ENCODE data around the gene SUN5.

Gene SUN5

DNA sequence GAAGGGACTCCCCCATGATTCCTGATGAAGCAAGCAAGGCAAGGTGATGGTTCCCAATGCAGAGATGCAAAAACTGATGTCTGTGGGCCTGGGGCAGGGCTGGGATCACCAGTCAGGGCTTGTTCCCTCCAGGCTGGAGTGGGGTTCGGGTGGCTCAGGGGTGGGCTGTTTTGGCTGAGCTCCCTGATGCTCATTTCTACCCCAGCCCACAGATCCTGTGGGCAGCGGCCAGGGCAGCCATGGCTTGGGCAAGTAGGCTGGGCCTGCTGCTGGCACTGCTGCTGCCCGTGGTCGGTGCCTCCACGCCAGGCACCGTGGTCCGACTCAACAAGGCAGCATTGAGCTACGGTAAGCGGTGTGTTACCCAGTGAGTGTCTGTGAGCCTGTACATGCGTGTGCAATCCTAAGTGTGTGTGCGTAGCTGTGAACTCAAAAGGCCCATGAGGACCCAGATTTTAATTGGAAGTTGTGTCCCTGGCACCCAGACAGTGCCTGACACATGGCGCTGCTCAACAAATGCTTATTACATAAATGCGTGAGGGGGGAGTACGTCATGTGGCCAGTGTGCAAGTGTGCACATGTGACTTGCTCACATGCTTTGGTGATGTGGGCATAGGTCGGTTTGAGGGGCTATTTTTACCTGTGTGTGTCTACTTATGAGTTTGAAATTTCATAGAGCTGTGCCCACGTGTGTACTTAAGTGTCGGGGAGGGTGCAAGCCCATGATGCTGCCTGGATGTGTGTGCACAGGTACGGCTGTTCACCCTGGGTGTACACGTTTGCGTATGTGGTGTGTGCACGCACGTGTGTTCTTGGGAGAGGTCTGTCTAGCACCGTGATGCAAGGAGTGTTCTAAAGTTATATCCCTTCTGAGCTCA, 4.3 kb upstream of the SUN5 start:
- Histone ChIP-seq H3K27me3 (no peaks in the 10 kb centered on the region), H3K4me1 (ENCODE audit: control insufficient read depth in 1 of 2, insufficient read depth in 1 of 2, low read depth in 1 of 2, low read length in 1 of 2) (no peaks in the 10 kb centered on the region), H3K4me3 (ENCODE audit: low read depth in 1 of 2, low read length in 1 of 2) (no peak overlapping the region), H3K9me3 (no peaks in the 10 kb centered on the region), H3K36me3 (no peaks in the 10 kb centered on the region), H3K27ac (no peak overlapping the region)
- TF ChIP-seq, protein P1, sequence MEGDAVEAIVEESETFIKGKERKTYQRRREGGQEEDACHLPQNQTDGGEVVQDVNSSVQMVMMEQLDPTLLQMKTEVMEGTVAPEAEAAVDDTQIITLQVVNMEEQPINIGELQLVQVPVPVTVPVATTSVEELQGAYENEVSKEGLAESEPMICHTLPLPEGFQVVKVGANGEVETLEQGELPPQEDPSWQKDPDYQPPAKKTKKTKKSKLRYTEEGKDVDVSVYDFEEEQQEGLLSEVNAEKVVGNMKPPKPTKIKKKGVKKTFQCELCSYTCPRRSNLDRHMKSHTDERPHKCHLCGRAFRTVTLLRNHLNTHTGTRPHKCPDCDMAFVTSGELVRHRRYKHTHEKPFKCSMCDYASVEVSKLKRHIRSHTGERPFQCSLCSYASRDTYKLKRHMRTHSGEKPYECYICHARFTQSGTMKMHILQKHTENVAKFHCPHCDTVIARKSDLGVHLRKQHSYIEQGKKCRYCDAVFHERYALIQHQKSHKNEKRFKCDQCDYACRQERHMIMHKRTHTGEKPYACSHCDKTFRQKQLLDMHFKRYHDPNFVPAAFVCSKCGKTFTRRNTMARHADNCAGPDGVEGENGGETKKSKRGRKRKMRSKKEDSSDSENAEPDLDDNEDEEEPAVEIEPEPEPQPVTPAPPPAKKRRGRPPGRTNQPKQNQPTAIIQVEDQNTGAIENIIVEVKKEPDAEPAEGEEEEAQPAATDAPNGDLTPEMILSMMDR (IDR thresholded peaks at IDR 0.05): no peak

DNA sequence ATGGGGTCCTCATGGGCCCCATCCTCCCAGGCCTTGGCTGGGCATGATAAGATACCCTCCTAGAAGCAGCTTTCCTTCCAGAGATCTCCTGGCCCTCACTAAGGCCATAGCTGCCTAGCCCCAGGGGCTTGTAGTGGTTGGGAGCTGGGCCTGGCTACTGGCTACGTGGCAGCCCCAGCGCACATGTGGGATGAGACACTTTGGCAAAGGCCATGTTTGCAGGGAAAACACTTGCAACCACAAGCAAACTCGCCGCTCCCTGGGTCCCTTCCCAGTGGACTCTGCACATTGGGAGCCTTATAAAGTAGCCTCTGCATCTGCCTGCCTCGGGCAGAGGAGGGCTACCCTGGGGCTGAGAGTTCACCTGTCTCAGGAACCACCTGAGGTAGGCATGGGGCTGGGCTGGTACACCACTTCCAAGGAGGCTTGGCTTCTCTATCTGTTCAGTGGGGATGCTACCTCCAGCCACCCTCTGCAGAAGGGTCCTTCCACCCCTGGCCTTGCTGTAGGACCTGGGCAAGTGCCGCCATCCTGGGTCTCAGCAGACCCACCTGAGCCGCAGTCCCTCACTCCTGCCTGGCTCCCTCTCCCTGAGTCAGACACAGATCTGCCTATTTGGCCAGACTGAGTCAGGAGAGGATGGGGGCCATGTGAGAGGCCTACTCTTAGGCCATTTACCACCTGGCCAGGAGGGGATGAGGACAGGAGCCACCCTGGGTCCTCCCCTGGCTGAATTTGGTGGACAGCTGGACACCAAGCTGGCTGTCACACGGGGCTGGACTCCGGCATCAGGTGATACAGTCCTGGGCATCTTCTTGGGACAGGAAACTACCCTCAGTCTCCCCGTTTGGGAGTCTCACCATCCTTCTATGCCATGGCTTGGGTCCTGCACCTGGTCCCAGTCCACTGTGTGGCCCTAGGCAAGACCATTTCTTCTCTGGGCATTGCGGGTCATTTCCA, 3.4 kb upstream of the SUN5 start, which contains the start of gene BPIFB2:
TSS of gene BPIFB2 (plus strand) at position 329 of the 960 bp plus-strand sequence. CDS start 871 bp downstream, outside the sequence.
- H3K36me3 ChIP-seq: no peaks in the 10 kb centered on the region
- no peaks in the 10 kb centered on the region for H3K27me3 ChIP-seq
- no peak within 1 kb of the TSS for H3K4me3 ChIP-seq (ENCODE audit: low read depth in 1 of 2, low read length in 1 of 2)
- H3K4me1 ChIP-seq (ENCODE audit: control insufficient read depth in 1 of 2, insufficient read depth in 1 of 2, low read depth in 1 of 2, low read length in 1 of 2): no peaks in the 10 kb centered on the region
- H3K9me3 ChIP-seq: no peaks in the 10 kb centered on the region
- TF ChIP-seq, protein P1 (IDR thresholded peaks at IDR 0.05): no peak
- H3K27ac ChIP-seq: no peak within 1 kb of the TSS

DNA sequence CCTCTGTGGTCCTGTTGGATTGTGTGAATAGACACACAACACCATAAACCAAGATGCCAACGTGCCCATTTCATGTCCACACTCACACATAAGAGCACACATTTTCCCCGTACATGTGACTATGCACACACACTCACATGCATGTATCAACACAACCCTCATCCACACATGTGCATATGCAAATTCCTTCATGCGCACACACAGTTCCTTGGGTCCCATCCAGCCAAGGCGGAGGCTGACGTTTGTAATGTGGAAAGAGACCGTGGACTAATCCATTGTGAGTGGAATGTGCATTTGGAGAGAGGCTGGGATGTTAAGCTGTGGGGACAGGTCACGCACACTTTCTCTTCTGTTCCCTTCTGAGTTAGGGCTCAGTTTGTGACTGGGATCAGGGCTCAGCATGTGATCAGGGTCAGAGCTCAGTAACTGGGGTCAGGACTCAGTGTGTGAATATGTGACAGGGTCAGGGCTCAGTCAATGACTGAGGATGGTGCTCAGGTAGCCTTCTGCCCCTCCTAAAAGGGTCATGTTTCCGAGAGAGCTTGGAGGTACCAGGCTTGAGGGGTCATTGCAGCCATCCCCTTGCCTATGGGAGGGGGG, 2.6 kb upstream of the SUN5 start:
- Histone ChIP-seq H3K27me3 (no peaks in the 10 kb centered on the region), H3K4me3 (ENCODE audit: low read depth in 1 of 2, low read length in 1 of 2) (no peak overlapping the region), H3K36me3 (no peaks in the 10 kb centered on the region), H3K27ac (no peak overlapping the region), H3K9me3 (no peaks in the 10 kb centered on the region), H3K4me1 (ENCODE audit: control insufficient read depth in 1 of 2, insufficient read depth in 1 of 2, low read depth in 1 of 2, low read length in 1 of 2) (no peaks in the 10 kb centered on the region)
- TF ChIP-seq, protein P1 (IDR thresholded peaks at IDR 0.05): no peak

DNA sequence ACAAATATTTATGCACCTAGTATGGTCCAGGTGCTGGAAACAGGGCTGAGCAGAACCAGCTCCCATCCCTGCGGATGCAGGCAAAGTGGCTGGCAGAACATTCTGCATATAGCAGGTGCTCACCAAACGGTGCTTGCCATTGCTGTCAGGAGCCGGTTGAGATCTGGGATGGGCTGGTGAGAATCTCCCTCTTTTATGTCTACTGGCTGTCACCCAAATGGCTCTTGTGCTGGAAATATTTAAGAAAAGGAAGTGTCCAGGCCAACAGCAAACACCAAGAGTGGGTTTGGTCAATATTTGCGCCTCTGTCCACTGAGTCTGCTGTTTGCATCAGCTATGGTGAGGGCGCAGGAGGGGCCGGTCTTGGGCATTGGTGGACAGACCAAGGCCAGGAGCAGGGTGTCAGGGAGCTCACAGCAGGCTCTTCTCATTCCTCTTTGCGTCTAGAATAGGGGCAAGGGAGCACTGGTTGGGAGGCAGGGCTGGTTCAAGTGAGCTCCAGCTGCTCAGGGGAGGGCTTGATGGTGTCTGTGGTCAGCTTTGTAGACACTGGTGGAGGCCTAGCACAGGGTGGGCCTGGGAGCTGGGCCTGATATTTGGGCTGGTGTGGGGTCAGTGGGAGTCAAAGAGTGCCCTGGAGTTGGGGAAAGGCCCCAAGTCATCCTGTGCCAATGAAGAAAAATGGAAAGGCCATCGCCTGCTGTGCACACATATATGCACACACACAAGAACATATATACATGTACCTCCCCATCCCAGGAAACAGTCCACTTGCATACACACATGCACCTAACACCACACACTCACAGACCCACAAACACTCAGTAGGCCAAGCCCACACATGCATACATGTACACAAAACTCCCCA, 1.9 kb upstream of the SUN5 start:
- H3K4me1 ChIP-seq (ENCODE audit: control insufficient read depth in 1 of 2, insufficient read depth in 1 of 2, low read depth in 1 of 2, low read length in 1 of 2): no peaks in the 10 kb centered on the region
- H3K36me3 ChIP-seq: no peaks in the 10 kb centered on the region
- H3K4me3 ChIP-seq (ENCODE audit: low read depth in 1 of 2, low read length in 1 of 2): no peak overlapping the region
- H3K9me3 ChIP-seq: no peaks in the 10 kb centered on the region
- TF ChIP-seq, protein P1 (IDR thresholded peaks at IDR 0.05): no peak
- H3K27me3 ChIP-seq: no peaks in the 10 kb centered on the region
- no peak overlapping the region for H3K27ac ChIP-seq

Data from neutrophil (primary cell).